AG04450 (cell line): ENCODE data around the gene NPY2R. TPM values are rescaled to one million over a fixed set of nuclear protein-coding genes. Genes with fewer than 3 reads are reported as not detected.

Experiments used
- CTCF ChIA-PET: fragments of 300-600, 350-600 bp; formaldehyde crosslinking; extraction: SDS; loops from one replicate; lab custom pipeline; 2022; ENCODE audit warnings: antibody characterized with exemption, inconsistent platforms; lab: Charles Lee
- POLR2A ChIA-PET: fragments of 350-600 bp; formaldehyde crosslinking; extraction: SDS; loops from one replicate; lab custom pipeline; 2021; ENCODE audit warnings: antibody characterized with exemption, inconsistent platforms; lab: Yijun Ruan, JAX
- DNase-seq: peaks from one replicate; pipeline ENCODE4 v3.0.0-alpha.2; 2011; ENCODE audit warnings: low read depth, low spot score
- H3K27ac ChIP-seq: one replicate; pipeline ENCODE4 v1.5.1; 2012; ENCODE audit warnings: low read depth, low read length, control low read depth
- H3K27me3 ChIP-seq: one replicate; pipeline ENCODE4 v1.6.0; 2012; ENCODE audit warnings: low read length; ENCODE audit not compliant: control insufficient read depth, insufficient read depth
- H3K4me3 ChIP-seq: 2 replicates; pipeline ENCODE4 v1.5.1; 2011; ENCODE audit warnings: mild to moderate bottlenecking, low read depth, low read length, control low read depth
- H3K9me3 ChIP-seq: 2 replicates; pipeline ENCODE4 v1.5.1; 2012; ENCODE audit warnings: low read length; ENCODE audit not compliant: control insufficient read depth, insufficient read depth
- CTCF ChIP-seq: IDR thresholded peaks from 2 replicates; pipeline ENCODE4 v1.5.1; 2011; ENCODE audit warnings: low read depth, low read length, control low read depth, inconsistent platforms
- polyA minus RNA-seq: library from RNA; depleted of rRNA, polyadenylated mRNA; stranded (reverse); fragments of >200 nt; gene quantifications from 2 replicates; pipeline ENCODE4 v1.2.3, GENCODE V29; 2011; rRNA and poly(A)+ RNA removed
- polyA plus RNA-seq: library from polyadenylated mRNA; depleted of rRNA; stranded (reverse); fragments of >200 nt; gene quantifications from 2 replicates; pipeline ENCODE4 v1.2.3, GENCODE V29; 2011; rRNA removed

Gene NPY2R
- not detected in 2 replicates for polyA plus RNA-seq
- polyA minus RNA-seq: not detected in 2 replicates

- TF ChIP-seq CTCF: no peak
- CTCF ChIA-PET: interaction anchor here (0.7 kb wide), 1 partner anchor 1517 kb away, joined by 3 read pairs; no protein-coding TSS in a partner anchor
- Histone ChIP-seq H3K27ac (no peak within 1 kb of the TSS), H3K9me3 (no peaks in the 10 kb centered on the region; the same call in 1 of the 2 replicates), H3K4me3 (no peak within 1 kb of the TSS), H3K27me3 (peaks cover 19% of the 10 kb centered on the region)
- no peak for DNase-seq
- POLR2A ChIA-PET: no interaction called here
Measured at GRCh38 chr4:155208258-155209054, at the start of gene NPY2R. TSS of gene NPY2R (plus strand) at chr4:155208636. CDS start at chr4:155213940, 5,304 bp downstream.

- ChIA-PET CTCF (no interaction called here), POLR2A (no interaction called here)
- Histone ChIP-seq H3K27me3 (no peaks in the 10 kb centered on the region), H3K27ac (no peak overlapping the region), H3K9me3 (no peaks in the 10 kb centered on the region), H3K4me3 (no peak overlapping the region)
- TF ChIP-seq CTCF: no peak
- no peak for DNase-seq
Measured at GRCh38 chr4:155161357-155161756, 47.1 kb upstream of the NPY2R start.

- no peak for TF ChIP-seq CTCF
- ChIA-PET CTCF (no interaction called here), POLR2A (no interaction called here)
- H3K27me3 ChIP-seq: no peaks in the 10 kb centered on the region
- no peak overlapping the region for H3K4me3 ChIP-seq
- H3K27ac ChIP-seq: no peak overlapping the region
- H3K9me3 ChIP-seq: no peaks in the 10 kb centered on the region
- no peak for DNase-seq
Measured at GRCh38 chr4:155164718-155165117, 43.7 kb upstream of the NPY2R start.

- no peak for TF ChIP-seq CTCF
Measured at GRCh38 chr4:155170569-155170968, 37.9 kb upstream of the NPY2R start.

GRCh38 chr4:155173371-155173770 is 35.1 kb upstream of the NPY2R start:
- Histone ChIP-seq H3K27ac (no peak overlapping the region), H3K4me3 (no peak overlapping the region), H3K27me3 (no peaks in the 10 kb centered on the region), H3K9me3 (no peaks in the 10 kb centered on the region)
- no peak for DNase-seq
- TF ChIP-seq CTCF: no peak
- POLR2A ChIA-PET: no interaction called here
- CTCF ChIA-PET: no interaction called here

More at GRCh38 chr4:155170569-155170968, 37.9 kb upstream of the NPY2R start:
- no peaks in the 10 kb centered on the region for H3K9me3 ChIP-seq
- H3K27ac ChIP-seq: no peak overlapping the region
- H3K4me3 ChIP-seq: no peak overlapping the region
- ChIA-PET POLR2A (no interaction called here), CTCF (no interaction called here)
- no peak for DNase-seq
- H3K27me3 ChIP-seq: no peaks in the 10 kb centered on the region
